NCI-H2107 treated with DMSO at 0.1 percent for 48 hours (cell line): ENCODE results near the gene ARL9.
"Not testable (repeated sequence)": the region's sequence is repeated elsewhere in the genome, so short reads cannot be mapped to it uniquely, and the experiment has no call there.

ENCODE experiments used
- DNase-seq: peaks from one replicate; lab custom pipeline; 2025; ENCODE audit not compliant: unreplicated experiment; lab: John Stamatoyannopoulos, UW

The ARL9 gene, protein sequence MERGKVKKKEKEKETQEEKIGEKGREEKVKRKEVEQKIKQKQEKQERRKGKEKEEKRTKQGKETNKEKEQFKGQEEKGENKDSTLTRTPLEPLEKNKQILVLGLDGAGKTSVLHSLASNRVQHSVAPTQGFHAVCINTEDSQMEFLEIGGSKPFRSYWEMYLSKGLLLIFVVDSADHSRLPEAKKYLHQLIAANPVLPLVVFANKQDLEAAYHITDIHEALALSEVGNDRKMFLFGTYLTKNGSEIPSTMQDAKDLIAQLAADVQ

DNA sequence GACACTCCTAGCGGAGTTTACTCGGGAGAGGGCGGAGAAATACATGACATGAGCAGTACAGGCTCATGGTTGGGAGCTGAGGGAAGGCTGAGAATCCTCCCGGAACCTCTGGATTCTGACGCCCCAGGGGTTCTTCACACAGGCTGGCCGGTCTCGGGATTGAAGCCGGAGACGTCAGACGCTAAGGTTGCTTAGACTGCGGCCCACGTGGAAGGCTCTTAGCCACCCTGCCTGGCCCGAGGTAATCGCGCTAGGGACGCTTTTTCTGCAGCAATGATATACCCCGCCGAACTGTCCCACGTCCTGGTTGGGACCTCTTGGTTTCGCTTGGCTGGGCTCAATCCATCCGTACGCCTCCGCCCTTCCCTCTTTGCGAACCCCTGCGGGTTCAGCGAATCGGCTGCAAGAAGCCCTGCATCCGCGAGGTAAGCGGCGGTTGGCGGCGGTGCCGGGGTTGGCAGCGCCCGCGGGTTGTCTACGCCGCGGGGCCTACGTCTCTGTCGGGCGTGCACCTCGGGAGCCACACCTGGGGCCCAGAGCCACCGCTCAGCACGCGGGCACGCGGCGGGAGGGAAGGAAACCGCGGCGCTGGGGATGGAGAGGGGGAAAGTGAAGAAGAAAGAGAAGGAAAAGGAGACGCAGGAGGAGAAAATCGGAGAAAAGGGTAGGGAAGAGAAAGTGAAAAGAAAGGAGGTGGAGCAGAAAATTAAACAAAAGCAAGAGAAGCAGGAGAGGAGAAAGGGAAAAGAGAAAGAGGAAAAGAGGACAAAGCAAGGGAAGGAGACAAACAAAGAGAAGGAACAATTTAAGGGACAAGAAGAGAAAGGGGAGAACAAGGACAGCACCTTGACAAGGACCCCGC is at the start of gene ARL9:
TSS of gene ARL9 (plus strand) at position 523 of the 862 bp plus-strand sequence. CDS start at position 595, 72 bp downstream.
- DNase-seq: peak; percentile 36

DNA sequence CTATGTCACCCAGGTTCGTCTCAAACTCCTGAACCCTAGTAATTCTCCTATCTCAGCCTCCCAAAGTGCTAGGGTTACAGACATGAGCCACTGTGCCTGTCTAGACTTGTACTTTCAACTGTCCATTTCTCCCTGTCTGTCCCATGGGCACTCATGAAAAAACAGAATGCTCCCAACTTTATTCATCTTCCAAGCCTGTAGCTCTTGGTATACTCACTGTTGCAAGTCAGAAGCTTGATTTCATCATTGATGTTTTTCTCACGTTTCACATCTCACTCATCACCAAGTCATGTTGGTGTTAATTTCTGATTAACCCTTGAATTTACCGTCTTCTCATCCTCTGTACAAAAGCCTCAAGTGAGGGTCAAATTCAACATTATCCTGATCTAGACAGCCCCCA is 45.5 kb upstream of the ARL9 start:
- DNase-seq: no peak

DNA sequence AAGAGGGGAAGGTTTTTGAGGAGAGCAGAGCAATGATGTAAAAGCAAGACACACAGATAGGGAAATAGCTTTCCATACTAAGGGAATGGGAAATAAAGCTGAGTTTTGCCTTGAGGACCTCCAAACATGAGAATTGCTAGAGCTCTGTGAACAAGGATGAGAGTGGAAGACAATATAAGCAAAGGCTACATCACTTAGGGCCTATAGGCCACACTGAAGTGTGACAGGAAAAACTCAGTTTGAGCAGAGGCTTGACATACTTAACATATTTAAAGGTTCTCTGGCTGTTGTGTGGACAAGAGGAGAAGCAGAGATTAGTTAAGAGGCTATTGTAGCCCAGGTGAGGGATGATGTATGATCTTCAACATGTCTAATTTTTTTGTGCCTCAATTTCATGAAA is 43.4 kb upstream of the ARL9 start:
- DNase-seq: no peak

DNA sequence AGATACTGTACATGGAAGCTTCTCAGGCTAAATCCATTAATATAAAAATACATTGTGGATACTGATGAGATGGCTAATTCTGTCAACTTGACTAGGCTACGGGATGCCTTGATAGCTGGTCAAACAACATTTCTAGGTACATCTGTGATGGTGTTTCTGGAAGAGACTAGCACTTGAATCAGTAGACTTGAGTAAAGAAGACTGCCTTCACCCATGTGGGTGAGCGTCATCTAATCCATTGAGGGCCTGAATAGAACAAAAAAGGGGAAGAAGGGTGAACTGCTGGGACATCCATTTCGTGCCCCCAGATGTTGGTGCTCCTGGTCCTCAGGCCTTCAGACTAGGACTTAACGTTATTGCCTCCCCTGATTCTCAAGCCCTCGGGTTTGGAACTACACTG is 41.9 kb upstream of the ARL9 start:
- DNase-seq: no peak

DNA sequence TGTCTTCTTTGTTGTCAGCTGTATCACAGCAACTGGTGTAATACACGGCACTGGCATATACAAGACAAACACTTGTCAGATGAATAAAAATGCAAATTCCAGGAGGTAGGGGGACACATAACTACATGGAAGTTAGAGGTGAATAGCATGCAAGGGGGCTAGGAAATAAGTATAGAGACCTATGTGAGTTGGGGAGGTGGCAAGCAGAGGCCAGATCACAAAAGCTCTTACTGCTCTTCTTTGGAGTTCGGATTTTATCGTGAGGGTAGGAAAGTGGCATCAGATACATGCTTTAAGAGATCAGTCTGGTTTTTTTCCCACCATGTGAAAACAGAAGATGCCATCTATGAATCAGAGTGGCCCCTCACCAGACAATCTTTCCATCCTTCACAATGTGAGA is 41.0 kb upstream of the ARL9 start:
- DNase-seq: no peak

DNA sequence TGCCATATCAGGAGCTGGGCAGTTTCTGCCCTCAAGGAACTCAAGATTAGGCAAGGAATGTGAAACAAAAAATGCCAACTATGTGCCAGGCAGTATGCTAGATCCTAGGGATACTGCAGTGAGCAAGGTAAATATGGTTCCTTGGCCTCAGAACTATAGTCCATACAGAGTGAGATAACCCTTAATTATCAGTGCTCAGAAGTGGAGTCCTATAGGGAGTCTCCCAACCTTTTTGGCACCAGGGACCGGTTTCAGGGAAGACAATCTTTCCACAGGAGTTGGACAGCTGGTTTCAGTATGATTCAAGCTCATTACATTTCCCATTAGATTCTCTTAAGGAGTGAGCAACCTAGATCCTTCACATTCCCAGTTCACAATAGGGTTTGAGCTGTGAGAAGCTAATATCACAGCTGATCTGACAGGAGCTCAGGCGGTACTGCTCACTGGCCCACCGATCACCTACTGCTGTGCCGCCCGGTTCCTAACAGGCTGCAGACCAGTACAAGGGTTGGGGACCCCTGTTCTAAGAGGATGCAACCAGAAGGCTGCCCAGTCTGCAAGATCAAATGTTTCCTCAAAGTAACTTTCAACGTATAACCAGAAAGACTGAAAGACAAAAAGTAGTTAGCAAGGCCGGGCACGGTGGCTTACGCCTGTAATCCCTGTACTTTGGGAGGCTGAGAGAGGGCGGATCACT is 39.8 kb upstream of the ARL9 start:
- no peak for DNase-seq

DNA sequence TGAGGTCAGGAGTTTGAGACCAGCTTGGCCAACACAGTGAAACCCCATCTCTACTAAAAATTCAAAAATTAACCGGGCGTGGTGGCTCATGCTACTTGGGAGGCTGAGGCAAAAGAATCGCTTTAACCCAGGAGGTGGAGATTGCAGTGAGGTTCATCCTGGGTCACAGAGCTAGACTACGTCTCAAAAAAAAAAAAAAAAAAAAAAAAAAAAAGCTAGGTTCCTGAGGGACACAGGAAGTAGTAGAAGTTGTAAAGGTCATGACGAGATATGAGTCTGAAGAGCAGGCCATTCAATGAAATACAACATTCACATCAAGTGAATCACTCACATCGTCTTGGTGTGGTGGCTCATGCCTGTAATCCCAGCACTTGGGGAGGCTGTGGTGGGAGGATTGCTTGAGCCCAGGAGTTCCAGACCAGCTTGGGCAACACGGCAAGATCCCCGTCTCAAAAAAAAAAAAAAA is 39.3 kb upstream of the ARL9 start:
- DNase-seq: not testable (repeated sequence)

DNA sequence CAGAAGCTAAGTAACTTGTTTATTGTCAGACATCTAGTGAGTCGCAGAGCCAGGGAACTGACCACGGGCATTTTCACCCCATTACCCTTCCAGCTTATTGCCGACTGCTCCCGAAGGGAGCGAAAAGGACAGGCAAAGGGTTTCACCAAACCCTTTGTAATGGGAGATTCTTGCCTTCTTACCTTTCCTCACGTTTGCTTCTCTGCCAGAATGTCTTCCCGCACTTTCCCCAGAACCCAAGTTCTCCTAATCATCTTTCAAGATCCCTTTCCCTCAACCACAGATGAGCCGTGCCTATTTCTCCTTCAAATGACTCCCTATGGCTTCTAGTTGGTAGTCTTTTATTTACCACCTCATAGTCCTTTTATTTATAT is 38.7 kb upstream of the ARL9 start:
- DNase-seq: no peak

DNA sequence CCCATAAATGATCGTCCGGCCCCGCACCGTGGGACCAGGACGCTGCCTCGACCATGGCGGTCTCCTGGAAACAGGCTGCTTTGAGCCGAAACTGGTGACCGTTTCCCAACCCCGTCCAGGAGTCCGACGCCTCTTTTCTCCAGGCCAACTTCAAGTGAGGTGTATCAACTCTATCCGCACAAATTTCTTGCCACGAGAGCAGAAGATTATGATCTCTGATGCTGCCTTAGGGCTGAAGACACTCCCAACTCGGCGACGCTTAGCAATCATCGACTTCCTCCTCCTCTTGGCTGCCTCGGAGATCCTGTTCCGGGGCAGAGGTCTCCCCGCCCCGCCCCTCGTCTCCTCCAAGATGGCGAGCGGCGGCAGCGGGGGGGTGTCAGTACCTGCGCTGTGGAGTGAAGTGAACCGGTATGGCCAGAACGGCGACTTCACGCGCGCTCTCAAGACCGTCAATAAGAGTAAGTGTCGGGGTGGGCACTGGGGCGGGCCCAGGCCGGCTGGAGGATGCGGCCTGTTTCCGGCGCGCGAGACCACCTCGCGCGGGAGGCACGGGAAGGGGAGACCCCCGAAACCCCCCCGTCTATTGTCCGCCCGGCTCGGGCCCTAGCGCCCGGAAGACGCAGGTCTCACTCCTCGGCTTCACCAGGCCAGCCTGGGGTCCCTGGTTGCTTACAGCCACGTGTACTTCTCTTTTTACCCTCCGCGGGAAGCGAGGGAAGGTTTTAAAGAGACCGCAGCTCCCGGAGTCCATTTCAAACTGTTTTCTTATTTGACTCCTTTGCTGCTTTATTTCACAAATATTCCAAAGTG is 38.1 kb upstream of the ARL9 start, which contains the start of gene SRP72:
TSS of gene SRP72 (plus strand) at position 334 of the 813 bp plus-strand sequence. CDS start at position 353, 19 bp downstream.
- DNase-seq: peak; percentile 40

DNA sequence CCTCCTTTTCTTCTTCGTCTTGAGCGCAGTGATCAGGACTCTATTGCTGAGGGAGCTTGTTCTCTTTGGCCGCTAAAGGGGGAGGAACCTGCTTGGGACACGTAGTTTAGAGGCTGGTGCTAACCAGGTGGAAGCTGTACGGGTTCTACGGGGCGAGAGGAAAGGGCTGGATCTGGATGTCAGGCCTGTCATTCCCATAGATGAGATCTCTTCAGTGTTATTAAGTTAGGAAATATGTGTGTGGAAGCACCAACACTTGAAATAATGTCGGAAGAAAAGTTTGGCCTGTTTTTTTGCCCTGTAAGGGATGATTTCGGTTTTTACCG is 37.5 kb upstream of the ARL9 start:
- no peak for DNase-seq

DNA sequence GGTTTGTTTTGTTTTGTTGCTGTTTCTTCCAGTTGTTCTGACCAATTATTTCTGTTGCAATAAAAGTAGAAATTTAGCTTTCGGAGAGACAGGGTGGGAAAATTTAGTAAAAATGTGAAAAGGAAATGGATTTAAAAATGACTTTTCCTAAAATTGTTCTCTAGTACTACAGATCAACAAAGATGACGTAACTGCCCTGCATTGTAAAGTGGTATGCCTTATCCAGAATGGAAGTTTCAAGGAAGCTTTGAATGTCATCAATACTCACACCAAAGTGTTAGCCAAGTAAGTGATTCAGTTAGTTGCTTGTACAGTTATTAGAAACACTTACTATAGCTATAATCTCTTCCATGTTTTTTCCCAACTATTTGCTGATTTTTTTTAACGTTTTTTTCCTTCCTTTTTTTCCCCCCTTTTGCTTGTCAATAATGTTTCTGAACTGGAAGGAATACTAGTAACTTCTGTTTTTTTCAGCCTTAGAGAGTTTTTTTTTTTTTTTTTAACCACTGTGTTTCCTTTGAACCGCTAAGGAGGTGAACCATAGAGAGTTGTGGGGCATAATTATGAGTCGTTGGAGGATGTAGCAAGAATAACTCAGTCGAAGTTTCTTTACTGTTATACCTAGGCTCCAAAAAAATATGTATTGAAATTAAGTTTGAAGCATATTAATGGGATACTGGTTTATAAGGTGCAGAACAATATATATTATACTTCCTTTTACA is 35.9 kb upstream of the ARL9 start:
- DNase-seq: no peak

DNA sequence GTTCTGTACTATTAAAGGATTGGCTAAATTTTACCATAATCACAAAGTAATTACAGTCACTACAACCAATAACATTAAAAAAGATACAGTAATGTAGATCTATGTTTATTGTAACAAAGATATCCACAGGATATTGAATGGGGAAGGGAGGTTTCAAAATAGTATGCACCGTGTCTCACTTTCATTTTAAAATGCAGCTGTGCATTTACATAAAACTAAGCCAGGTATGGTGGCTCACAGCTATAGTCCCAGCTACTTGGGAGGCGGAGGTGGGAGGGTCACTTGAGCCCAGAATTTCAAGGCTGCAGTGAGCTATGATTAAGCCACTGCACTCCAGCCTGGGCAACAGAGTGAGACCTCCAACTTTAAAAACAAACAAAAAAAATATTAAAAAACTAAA is 29.7 kb upstream of the ARL9 start:
- no peak for DNase-seq

DNA sequence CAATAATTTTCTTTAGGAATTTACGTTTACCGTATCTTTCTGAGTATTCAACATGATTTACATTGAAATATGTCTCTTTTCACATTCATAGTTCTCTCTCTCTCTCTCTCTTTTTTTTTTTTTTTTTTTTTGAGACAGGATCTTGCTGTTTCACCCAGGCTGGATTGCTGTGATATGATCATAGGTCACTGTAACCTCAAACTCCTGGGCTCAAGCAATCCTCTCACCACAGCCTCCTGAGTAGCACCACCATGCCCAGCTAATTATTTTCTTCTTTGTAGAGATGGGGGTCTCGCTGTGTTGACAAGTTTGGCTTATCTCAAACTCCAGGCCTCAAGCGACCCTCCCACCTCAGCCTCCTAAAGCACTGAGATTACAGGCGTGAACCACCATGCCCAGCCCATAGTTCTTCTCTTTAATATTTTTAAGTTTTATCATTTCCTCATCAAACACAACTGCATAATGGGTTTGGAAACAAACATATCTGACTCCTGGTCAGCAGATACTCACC is 28.3 kb upstream of the ARL9 start:
- no peak for DNase-seq

DNA sequence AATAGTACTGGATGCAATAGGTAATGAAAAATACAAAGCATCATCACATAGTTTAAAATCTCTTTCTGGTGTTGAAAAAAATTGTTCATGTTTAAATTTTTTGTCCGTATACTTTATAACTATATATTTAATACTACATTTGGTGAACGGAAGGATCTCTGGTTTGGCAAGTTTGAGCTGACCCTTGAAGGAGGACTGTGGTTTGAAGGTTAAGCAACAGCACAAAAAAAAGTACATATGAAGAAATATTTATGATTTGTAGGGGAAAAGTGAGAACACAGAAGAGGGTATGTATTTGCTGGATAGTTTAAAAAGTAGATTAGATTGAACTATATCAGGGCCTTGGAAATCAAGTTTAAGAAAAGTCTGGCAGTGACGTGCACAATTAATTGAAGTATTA is 24.9 kb upstream of the ARL9 start:
- DNase-seq: no peak

DNA sequence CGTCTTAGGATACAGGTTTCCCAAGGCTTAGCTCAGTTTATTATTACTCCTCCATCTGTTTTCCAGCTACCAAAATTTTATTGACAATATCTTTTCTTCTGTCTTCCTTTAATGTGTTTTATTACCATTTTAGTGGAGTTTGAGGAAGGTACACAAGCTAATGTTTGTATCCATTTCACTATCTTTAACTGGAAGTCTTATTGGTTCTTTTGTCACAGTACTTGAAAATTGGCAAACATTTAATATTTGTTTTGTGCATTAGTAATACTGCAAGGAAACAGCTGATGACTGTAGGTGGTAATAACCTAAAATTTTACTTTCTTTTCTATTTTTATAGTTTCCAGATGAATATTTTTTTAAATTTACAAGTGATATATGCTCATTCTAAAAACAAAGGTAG is 9.3 kb upstream of the ARL9 start:
- DNase-seq: no peak

DNA sequence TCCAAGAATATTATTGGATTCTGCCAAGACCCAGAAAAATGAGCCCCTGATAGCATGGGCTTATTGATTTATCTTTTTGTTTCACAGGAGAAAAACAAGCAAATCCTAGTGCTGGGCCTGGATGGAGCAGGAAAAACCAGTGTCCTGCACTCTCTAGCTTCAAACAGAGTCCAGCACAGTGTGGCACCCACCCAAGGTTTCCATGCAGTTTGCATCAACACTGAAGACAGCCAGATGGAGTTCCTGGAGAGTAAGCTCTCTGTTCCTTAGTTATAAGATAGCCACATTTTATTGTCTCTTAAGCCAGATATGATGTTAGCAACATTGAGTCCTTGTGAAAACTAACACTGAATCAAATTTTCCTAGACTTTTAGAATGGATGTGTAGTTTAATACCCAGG is 5.5 kb downstream of the ARL9 start:
- DNase-seq: no peak

DNA sequence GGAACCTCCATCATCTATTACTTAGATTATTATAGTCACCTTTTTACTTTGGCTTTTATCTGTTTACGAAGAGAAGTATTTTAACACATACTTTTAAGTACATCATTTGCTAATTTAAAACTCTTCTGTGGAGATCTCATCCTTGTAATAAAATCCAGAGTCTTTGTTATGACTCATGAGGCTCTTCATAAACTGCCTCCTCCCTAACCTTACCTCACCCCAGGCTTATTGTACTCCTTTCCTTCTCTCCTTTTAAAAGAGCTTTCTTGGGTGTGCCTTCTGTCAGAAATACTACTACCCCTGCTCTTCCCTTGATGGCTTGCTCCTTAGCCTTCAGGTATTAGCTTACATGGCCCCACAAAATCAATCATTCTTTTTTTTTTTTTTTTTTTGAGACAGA is 6.6 kb downstream of the ARL9 start:
- DNase-seq: no peak

DNA sequence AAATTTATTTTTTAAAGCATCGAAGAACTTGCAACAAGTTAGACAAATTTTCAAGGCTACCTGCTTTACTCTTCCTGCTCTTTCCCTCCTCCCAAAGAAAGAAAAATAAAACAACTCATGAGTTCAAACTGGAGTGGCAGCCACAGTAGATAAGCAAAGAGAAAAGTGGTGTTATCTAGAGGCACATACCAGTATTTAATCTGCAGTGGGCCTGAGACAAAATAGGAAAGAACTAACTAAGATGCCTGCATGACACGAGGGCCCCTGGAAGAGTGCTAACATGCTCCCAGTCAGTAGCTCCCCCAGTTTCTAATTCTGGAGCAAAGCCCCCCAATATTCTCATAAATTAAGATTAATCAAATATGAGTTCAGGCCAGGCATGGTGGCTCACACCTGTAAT is 7.9 kb downstream of the ARL9 start:
- DNase-seq: no peak

DNA sequence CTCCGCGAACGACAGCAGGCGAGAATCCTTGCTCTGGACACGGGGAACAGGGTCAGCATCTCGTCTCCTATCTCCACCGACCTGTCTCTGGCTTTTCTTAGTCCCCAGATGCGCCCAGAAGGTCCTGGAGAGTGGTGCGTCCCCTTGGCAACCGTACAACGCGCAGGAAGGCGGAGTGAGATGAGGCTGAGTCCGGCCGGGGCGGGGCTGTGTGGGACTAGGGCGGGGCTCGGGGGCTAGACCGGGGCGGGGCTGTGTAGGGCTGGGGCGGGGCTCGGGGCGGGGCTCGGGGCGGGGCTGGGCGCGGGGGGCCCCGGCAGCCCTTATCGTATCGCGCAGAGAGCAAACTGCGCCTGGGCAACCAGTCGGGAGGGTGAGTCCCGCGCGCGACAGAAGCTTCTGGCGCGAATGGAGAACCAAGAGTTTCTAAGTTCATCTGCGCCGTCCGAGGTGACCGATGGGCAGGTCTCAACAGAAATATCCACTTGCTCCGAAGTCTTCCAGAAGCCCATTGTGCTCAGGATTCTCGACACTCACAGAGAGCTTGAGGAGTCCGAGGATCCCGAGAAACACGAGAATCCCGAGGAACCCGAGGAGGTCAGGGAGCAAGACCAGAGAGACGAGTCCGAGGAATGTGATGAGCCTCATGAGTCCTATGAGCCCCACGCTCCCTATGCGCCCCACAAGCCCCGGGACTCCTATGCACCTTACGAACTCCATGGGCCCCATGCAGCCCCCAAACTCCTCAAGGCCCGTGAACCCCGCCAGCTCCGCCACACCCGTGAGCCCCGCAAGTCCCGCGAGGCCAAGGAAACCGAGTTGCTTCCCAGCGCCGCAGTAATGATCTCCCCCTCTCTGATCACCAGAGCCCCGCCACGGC is 24.9 kb downstream of the ARL9 start:
- DNase-seq: peak; percentile 2
